DOHH2 (cell line): Measurements from ENCODE around the gene GLT1D1.
"Not testable (repeated sequence)": the region's sequence is repeated elsewhere in the genome, so short reads cannot be mapped to it uniquely, and the experiment has no call there.

Experiments used
- EZH2phosphoT487 ChIP-seq: fragments of 200-600 bp; sonication (generic); IDR thresholded peaks from 2 replicates; pipeline ENCODE4 v1.6.1; 2017; ENCODE audit warnings: borderline replicate concordance, mild to moderate bottlenecking, antibody characterized with exemption, low read length, moderate library complexity, mixed read lengths
- TF ChIP-seq, protein P1 (sequence below): fragments of 200-600 bp; sonication (generic); IDR thresholded peaks from one replicate; pipeline ENCODE4 v1.5.1; 2014; ENCODE audit warnings: antibody characterized with exemption, mild to moderate bottlenecking, low read depth, low read length; ENCODE audit not compliant: poor library complexity, severe bottlenecking

DNA sequence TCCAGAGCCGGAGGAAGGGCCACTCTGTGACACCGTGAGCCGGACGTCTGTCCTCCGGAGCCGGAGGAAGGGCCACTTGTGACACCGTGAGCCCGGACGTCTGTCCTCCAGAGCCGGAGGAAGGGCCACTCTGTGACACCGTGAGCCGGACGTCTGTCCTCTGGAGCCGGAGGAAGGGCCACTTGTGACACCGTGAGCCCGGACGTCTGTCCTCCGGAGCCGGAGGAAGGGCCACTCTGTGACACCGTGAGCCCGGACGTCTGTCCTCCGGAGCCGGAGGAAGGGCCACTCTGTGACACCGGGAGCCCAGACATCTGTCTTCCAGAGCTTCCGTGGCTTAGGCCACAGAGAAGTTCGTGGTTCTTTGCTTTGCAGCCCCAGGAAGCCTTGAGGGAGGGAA lies 6.6 kb upstream of the GLT1D1 start:
- TF ChIP-seq, protein P1, sequence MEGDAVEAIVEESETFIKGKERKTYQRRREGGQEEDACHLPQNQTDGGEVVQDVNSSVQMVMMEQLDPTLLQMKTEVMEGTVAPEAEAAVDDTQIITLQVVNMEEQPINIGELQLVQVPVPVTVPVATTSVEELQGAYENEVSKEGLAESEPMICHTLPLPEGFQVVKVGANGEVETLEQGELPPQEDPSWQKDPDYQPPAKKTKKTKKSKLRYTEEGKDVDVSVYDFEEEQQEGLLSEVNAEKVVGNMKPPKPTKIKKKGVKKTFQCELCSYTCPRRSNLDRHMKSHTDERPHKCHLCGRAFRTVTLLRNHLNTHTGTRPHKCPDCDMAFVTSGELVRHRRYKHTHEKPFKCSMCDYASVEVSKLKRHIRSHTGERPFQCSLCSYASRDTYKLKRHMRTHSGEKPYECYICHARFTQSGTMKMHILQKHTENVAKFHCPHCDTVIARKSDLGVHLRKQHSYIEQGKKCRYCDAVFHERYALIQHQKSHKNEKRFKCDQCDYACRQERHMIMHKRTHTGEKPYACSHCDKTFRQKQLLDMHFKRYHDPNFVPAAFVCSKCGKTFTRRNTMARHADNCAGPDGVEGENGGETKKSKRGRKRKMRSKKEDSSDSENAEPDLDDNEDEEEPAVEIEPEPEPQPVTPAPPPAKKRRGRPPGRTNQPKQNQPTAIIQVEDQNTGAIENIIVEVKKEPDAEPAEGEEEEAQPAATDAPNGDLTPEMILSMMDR: not testable (repeated sequence)
- TF ChIP-seq EZH2phosphoT487: not testable (repeated sequence)
